Testis (tissue), 3 donors: ENCODE measurements around the gene MYH2. TPM values are rescaled to one million over a fixed set of nuclear protein-coding genes. Genes with fewer than 3 reads are reported as not detected.

Source experiments
- DNase-seq: peaks from one replicate; pipeline ENCODE4 v3.0.0-alpha.2; 2019
- H3K27ac ChIP-seq, 2 donors: fragments of 200-600 bp; sonication (generic); one replicate each; pipeline ENCODE4 v1.5.1; 2019
- H3K27me3 ChIP-seq: fragments of 200-600 bp; sonication (generic); one replicate; pipeline ENCODE4 v1.5.1; 2019
- H3K36me3 ChIP-seq: fragments of 200-600 bp; sonication (generic); one replicate; pipeline ENCODE4 v1.5.1; 2017; ENCODE audit warnings: low read depth; ENCODE audit errors: missing control alignments
- H3K4me1 ChIP-seq: fragments of 200-600 bp; sonication (generic); one replicate; pipeline ENCODE4 v1.5.1; 2019
- H3K4me3 ChIP-seq, 2 donors: fragments of 200-600 bp; sonication (generic); one replicate each; pipeline ENCODE4 v1.5.1; 2017 to 2019
- H3K9me3 ChIP-seq: fragments of 200-600 bp; sonication (generic); one replicate; pipeline ENCODE4 v1.5.1; 2017
- CTCF ChIP-seq, 3 experiments: fragments of 450-650 bp in 2 of 3; fragments of 200-600 bp in 1 of 3; sonication (generic) in 1 of 3; IDR thresholded peaks; one replicate each; pipeline ENCODE4 v1.5.1; 2016 to 2019; ENCODE audit warnings: antibody characterized with exemption in 3 of 3, mild to moderate bottlenecking in 2 of 3, moderate library complexity in 1 of 3
- POLR2A ChIP-seq: fragments of 450-650 bp; IDR thresholded peaks from one replicate; pipeline ENCODE4 v1.6.1; 2017; ENCODE audit warnings: antibody characterized with exemption, mild to moderate bottlenecking, moderate library complexity
- WGBS, 2 donors: methylation state at CpG; one replicate each; pipeline ENCODE4 v1.1.5; 2018; 5-methylcytosine and 5-hydroxymethylcytosine counted together
- intact Hi-C: fragments of 100-400 bp; cut with DNase I; formaldehyde crosslinking; loops from one replicate; pipeline ENCODE4 v1.15.1; 2023; ENCODE audit warnings: low total_unique reads
- polyA plus RNA-seq: library from polyadenylated mRNA; stranded (reverse); fragments of 350-450 nt; fragmentation: Illumina TruSeq; extraction: RNeasy Lipid Tissue Mini Kit (QIAGEN cat#74804); gene quantifications from one replicate; pipeline ENCODE4 v1.2.3, GENCODE V29; 2014; ENCODE audit warnings: low read depth, low replicate concordance; ENCODE audit not compliant: insufficient read depth
- total RNA-seq, 2 donors: library from RNA; depleted of rRNA; stranded (reverse); fragments of >200 nt; gene quantifications; one replicate each; pipeline ENCODE4 v1.2.3, GENCODE V29; 2016

Gene MYH2
- total and polyA plus RNA-seq, 3 donors from 2014 or later, result 0.31 to 3.3 (median 0.99) TPM

- Histone ChIP-seq H3K4me3 (no peak overlapping the region), H3K4me1 (no peaks in the 10 kb centered on the region), H3K9me3 (no peaks in the 10 kb centered on the region), H3K36me3 (no peaks in the 10 kb centered on the region), H3K27me3 (no peaks in the 10 kb centered on the region), H3K27ac (no peak overlapping the region)
- WGBS, 2 donors, result 84 to 89% methylated on average over 4 of the region's 4 CpGs
- no peak for TF ChIP-seq CTCF (IDR thresholded peaks at IDR 0.05)
- DNase-seq, result no peak
- intact Hi-C loops, result no loop called here
Measured at GRCh38 chr17:10474536-10474935, 74.9 kb downstream of the MYH2 start.

GRCh38 chr17:10471858-10472257 is 77.6 kb downstream of the MYH2 start:
- H3K4me3 ChIP-seq, result no peak overlapping the region
- TF ChIP-seq CTCF (IDR thresholded peaks at IDR 0.05), result no peak
- no peak for TF ChIP-seq POLR2A
- H3K27ac ChIP-seq, result no peak overlapping the region
- H3K36me3 ChIP-seq, result no peaks in the 10 kb centered on the region
- no peaks in the 10 kb centered on the region for H3K27me3 ChIP-seq
- no peak for DNase-seq
- intact Hi-C loops, result no loop called here
- H3K4me1 ChIP-seq, result no peaks in the 10 kb centered on the region
- no peaks in the 10 kb centered on the region for H3K9me3 ChIP-seq
- WGBS, 2 donors, result 96 to 100% methylated on average over 1 of the region's 1 CpG

Other genes starting within 250 kb of the MYH2 start
- gene MYH13, start 176.7 kb downstream of the MYH2 start, total RNA-seq, result under 1 TPM; 0.37 to 0.47 TPM
- gene MYH13, start 176.7 kb downstream of the MYH2 start, polyA plus RNA-seq, result 0.28 TPM
- gene MYH8, start 127.7 kb downstream of the MYH2 start, total RNA-seq, result 1 to 10 TPM in 1 of 2 donors, under 1 TPM in 1; 0.39 to 1.2 TPM
- 0.78 TPM for gene MYH8, start 127.7 kb downstream of the MYH2 start, polyA plus RNA-seq
- gene MYH4, start 80.1 kb downstream of the MYH2 start, total RNA-seq, result under 1 TPM; 0.31 to 0.39 TPM
- 0.08 TPM for gene MYH4, start 80.1 kb downstream of the MYH2 start, polyA plus RNA-seq
- gene MYH1, start 31.1 kb downstream of the MYH2 start, total RNA-seq, result under 1 TPM; 0.47 to 0.93 TPM
- gene MYH1, start 31.1 kb downstream of the MYH2 start, polyA plus RNA-seq, result 3.0 TPM
- 10 to 100 TPM; 18.1 to 19.3 TPM for gene MYH3, start 107.7 kb upstream of the MYH2 start, total RNA-seq
- 35.3 TPM for gene MYH3, start 107.7 kb upstream of the MYH2 start, polyA plus RNA-seq
- 10 to 100 TPM; 23.9 to 31.9 TPM for gene SCO1, start 147.9 kb upstream of the MYH2 start, total RNA-seq
- 25.7 TPM for gene SCO1, start 147.9 kb upstream of the MYH2 start, polyA plus RNA-seq
- 10 to 100 TPM in 1 of 2 donors, 1 to 10 TPM in 1; 8.0 to 13.8 TPM for gene ADPRM, start 147.9 kb upstream of the MYH2 start, total RNA-seq
- 9.0 TPM for gene ADPRM, start 147.9 kb upstream of the MYH2 start, polyA plus RNA-seq
- gene TMEM220, start 180.4 kb upstream of the MYH2 start, total RNA-seq, result 10 to 100 TPM; 16.2 to 22.2 TPM
- 53.1 TPM for gene TMEM220, start 180.4 kb upstream of the MYH2 start, polyA plus RNA-seq